Measurements from ENCODE around the gene KITLG.
"Not testable (repeated sequence)": the region's sequence is repeated elsewhere in the genome, so short reads cannot be mapped to it uniquely, and the experiment has no call there.

The KITLG gene

GRCh38 chr12:88580051-88580871, at the start of gene KITLG:
Gene KITLG, minus strand, starts transcription at chr12:88580471. Its CDS starts 193 bp downstream, at chr12:88580278.
- DNase-seq (ENCODE audit: low read depth), result peak; percentile 1

GRCh38 chr12:88628856-88629509, 48.7 kb upstream of the KITLG start:
- DNase-seq (ENCODE audit: low read depth), result no peak

- DNase-seq (ENCODE audit: low read depth), result not testable (repeated sequence)
Measured at GRCh38 chr12:88628035-88628434, 47.8 kb upstream of the KITLG start.

GRCh38 chr12:88627501-88627900, 47.2 kb upstream of the KITLG start:
- DNase-seq (ENCODE audit: low read depth), result no peak

- no peak for DNase-seq (ENCODE audit: low read depth)
Measured at GRCh38 chr12:88625356-88625755, 45.1 kb upstream of the KITLG start.

GRCh38 chr12:88624911-88625310, 44.6 kb upstream of the KITLG start:
- DNase-seq (ENCODE audit: low read depth), result no peak

GRCh38 chr12:88623777-88624548, 43.7 kb upstream of the KITLG start:
- no peak for DNase-seq (ENCODE audit: low read depth)

- no peak for DNase-seq (ENCODE audit: low read depth)
Measured at GRCh38 chr12:88617352-88617751, 37.1 kb upstream of the KITLG start.

- DNase-seq (ENCODE audit: low read depth), result no peak
Measured at GRCh38 chr12:88615490-88615889, 35.2 kb upstream of the KITLG start.

GRCh38 chr12:88604646-88605045, 24.4 kb upstream of the KITLG start:
- DNase-seq (ENCODE audit: low read depth), result no peak

- no peak for DNase-seq (ENCODE audit: low read depth)
Measured at GRCh38 chr12:88600272-88600671, 20.0 kb upstream of the KITLG start.

GRCh38 chr12:88597365-88597764, 17.1 kb upstream of the KITLG start:
- no peak for DNase-seq (ENCODE audit: low read depth)

GRCh38 chr12:88595697-88596096, 15.4 kb upstream of the KITLG start:
- DNase-seq (ENCODE audit: low read depth), result no peak

GRCh38 chr12:88594780-88595179, 14.5 kb upstream of the KITLG start:
- no peak for DNase-seq (ENCODE audit: low read depth)

GRCh38 chr12:88591343-88591742, 11.1 kb upstream of the KITLG start:
- no peak for DNase-seq (ENCODE audit: low read depth)

- DNase-seq (ENCODE audit: low read depth), result no peak
Measured at GRCh38 chr12:88590851-88591250, 10.6 kb upstream of the KITLG start.

- DNase-seq (ENCODE audit: low read depth), result no peak
Measured at GRCh38 chr12:88585077-88585476, 4.8 kb upstream of the KITLG start.

- no peak for DNase-seq (ENCODE audit: low read depth)
Measured at GRCh38 chr12:88579601-88580050, 645 bp downstream of the KITLG start.

- DNase-seq (ENCODE audit: low read depth), result no peak
Measured at GRCh38 chr12:88579161-88579517, 1.1 kb downstream of the KITLG start.

- no peak for DNase-seq (ENCODE audit: low read depth)
Measured at GRCh38 chr12:88578276-88579160, 1.8 kb downstream of the KITLG start.

GRCh38 chr12:88577537-88577936, 2.7 kb downstream of the KITLG start:
- DNase-seq (ENCODE audit: low read depth), result no peak

GRCh38 chr12:88576866-88577265, 3.4 kb downstream of the KITLG start:
- DNase-seq (ENCODE audit: low read depth), result no peak
